ENCODE data around the gene OXTR.

DNA sequence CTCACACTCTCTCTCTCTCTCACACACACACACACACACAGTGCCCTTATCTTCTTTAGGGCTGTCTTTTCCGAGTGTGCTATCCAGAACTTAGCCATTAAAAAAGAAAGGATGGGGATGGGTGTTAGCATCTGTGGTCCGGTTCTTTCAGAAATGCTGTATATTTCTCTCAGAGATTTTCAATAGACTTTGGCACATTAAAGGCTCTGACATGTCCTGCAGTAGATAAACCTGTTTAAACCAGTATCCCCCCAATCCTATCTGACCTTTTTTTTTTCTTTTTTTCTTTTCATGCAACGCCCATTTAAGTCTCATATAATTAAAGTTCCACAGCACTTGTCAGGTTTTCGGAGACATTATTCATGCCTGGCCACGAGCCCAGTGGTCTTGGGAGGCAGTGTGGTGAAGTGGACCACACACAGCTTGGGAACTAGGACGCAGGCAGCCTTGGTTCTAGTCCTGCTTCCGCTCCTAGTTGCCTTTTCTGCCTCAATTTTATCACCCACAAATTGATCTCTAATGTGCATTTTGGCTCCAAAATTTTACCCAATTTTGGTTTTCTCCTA, 22.6 kb downstream of the OXTR start:
- TF ChIP-seq, protein P1, sequence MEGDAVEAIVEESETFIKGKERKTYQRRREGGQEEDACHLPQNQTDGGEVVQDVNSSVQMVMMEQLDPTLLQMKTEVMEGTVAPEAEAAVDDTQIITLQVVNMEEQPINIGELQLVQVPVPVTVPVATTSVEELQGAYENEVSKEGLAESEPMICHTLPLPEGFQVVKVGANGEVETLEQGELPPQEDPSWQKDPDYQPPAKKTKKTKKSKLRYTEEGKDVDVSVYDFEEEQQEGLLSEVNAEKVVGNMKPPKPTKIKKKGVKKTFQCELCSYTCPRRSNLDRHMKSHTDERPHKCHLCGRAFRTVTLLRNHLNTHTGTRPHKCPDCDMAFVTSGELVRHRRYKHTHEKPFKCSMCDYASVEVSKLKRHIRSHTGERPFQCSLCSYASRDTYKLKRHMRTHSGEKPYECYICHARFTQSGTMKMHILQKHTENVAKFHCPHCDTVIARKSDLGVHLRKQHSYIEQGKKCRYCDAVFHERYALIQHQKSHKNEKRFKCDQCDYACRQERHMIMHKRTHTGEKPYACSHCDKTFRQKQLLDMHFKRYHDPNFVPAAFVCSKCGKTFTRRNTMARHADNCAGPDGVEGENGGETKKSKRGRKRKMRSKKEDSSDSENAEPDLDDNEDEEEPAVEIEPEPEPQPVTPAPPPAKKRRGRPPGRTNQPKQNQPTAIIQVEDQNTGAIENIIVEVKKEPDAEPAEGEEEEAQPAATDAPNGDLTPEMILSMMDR (conservative IDR thresholded peaks at IDR 0.05; ENCODE audit: low read depth in 2 of 2), result no peak
- TF ChIP-seq EZH2phosphoT487 (IDR thresholded peaks at IDR 0.05; ENCODE audit: unreplicated experiment), result no peak
- TF ChIP-seq EZH2 (IDR thresholded peaks at IDR 0.05; ENCODE audit: low read depth, unreplicated experiment), result no peak
- no peak for TF ChIP-seq POLR2AphosphoS5 (IDR thresholded peaks at IDR 0.05; ENCODE audit: low read depth)
- no peak for TF ChIP-seq REST (IDR thresholded peaks at IDR 0.05; ENCODE audit: unreplicated experiment)
- TF ChIP-seq ETS1 (IDR thresholded peaks at IDR 0.05), result no peak
- no peak for TF ChIP-seq CREB1 (CRISPR knock-in tag; IDR thresholded peaks at IDR 0.05; ENCODE audit: low read depth)
- no peak for TF ChIP-seq JUNB (IDR thresholded peaks at IDR 0.05; ENCODE audit: unreplicated experiment)
- no peak for TF ChIP-seq ZNF114 (CRISPR knock-in tag; IDR thresholded peaks at IDR 0.05)
- TF ChIP-seq NANOG (IDR thresholded peaks at IDR 0.05; ENCODE audit: borderline replicate concordance), result no peak
- TF ChIP-seq, protein P2, sequence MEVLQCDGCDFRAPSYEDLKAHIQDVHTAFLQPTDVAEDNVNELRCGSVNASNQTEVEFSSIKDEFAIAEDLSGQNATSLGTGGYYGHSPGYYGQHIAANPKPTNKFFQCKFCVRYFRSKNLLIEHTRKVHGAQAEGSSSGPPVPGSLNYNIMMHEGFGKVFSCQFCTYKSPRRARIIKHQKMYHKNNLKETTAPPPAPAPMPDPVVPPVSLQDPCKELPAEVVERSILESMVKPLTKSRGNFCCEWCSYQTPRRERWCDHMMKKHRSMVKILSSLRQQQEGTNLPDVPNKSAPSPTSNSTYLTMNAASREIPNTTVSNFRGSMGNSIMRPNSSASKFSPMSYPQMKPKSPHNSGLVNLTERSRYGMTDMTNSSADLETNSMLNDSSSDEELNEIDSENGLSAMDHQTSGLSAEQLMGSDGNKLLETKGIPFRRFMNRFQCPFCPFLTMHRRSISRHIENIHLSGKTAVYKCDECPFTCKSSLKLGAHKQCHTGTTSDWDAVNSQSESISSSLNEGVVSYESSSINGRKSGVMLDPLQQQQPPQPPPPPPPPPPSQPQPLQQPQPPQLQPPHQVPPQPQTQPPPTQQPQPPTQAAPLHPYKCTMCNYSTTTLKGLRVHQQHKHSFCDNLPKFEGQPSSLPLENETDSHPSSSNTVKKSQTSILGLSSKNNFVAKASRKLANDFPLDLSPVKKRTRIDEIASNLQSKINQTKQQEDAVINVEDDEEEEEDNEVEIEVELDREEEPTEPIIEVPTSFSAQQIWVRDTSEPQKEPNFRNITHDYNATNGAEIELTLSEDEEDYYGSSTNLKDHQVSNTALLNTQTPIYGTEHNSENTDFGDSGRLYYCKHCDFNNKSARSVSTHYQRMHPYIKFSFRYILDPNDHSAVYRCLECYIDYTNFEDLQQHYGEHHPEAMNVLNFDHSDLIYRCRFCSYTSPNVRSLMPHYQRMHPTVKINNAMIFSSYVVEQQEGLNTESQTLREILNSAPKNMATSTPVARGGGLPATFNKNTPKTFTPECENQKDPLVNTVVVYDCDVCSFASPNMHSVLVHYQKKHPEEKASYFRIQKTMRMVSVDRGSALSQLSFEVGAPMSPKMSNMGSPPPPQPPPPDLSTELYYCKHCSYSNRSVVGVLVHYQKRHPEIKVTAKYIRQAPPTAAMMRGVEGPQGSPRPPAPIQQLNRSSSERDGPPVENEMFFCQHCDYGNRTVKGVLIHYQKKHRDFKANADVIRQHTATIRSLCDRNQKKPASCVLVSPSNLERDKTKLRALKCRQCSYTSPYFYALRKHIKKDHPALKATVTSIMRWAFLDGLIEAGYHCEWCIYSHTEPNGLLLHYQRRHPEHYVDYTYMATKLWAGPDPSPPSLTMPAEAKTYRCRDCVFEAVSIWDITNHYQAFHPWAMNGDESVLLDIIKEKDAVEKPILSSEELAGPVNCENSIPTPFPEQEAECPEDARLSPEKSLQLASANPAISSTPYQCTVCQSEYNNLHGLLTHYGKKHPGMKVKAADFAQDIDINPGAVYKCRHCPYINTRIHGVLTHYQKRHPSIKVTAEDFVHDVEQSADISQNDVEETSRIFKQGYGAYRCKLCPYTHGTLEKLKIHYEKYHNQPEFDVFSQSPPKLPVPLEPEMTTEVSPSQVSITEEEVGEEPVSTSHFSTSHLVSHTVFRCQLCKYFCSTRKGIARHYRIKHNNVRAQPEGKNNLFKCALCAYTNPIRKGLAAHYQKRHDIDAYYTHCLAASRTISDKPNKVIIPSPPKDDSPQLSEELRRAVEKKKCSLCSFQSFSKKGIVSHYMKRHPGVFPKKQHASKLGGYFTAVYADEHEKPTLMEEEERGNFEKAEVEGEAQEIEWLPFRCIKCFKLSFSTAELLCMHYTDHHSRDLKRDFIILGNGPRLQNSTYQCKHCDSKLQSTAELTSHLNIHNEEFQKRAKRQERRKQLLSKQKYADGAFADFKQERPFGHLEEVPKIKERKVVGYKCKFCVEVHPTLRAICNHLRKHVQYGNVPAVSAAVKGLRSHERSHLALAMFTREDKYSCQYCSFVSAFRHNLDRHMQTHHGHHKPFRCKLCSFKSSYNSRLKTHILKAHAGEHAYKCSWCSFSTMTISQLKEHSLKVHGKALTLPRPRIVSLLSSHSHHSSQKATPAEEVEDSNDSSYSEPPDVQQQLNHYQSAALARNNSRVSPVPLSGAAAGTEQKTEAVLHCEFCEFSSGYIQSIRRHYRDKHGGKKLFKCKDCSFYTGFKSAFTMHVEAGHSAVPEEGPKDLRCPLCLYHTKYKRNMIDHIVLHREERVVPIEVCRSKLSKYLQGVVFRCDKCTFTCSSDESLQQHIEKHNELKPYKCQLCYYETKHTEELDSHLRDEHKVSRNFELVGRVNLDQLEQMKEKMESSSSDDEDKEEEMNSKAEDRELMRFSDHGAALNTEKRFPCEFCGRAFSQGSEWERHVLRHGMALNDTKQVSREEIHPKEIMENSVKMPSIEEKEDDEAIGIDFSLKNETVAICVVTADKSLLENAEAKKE (CRISPR knock-in tag; IDR thresholded peaks at IDR 0.05), result no peak
